Breast epithelium (tissue), 4 donors: ENCODE data around the gene KREMEN1. TPM values are rescaled to one million over a fixed set of nuclear protein-coding genes. Genes with fewer than 3 reads are reported as not detected.

ENCODE experiments used
- DNase-seq, 2 donors: peaks; one replicate each; pipeline ENCODE4 v3.0.0-alpha.2; 2019; ENCODE audit warnings: low spot score in 2 of 2
- H3K27ac ChIP-seq, 2 donors: fragments of 200-600 bp; sonication (generic) in 1 of 2; one replicate each; pipeline ENCODE4 v1.5.1; 2016 to 2019; ENCODE audit warnings: mild to moderate bottlenecking in 1 of 2
- H3K27me3 ChIP-seq, 2 donors: fragments of 200-600 bp; sonication (generic) in 1 of 2; one replicate each; pipeline versions ENCODE4 v1.5.1 to v1.6.0; 2017 to 2019; ENCODE audit warnings: control low read depth in 1 of 2, mild to moderate bottlenecking in 1 of 2
- H3K36me3 ChIP-seq: fragments of 200-600 bp; one replicate; pipeline ENCODE4 v1.5.1; 2019
- H3K4me1 ChIP-seq, 2 donors: fragments of 200-600 bp; sonication (generic); one replicate each; pipeline ENCODE4 v1.5.1; 2016 to 2019; ENCODE audit warnings: control low read depth in 1 of 2
- H3K4me3 ChIP-seq, 3 donors: fragments of 200-600 bp; sonication (generic); 1 replicate in 2 of 3; 2 replicates in 1 of 3; pipeline ENCODE4 v1.5.1; 2016 to 2019; ENCODE audit warnings: mild to moderate bottlenecking in 3 of 3, moderate library complexity in 2 of 3
- H3K9me3 ChIP-seq, 2 donors: fragments of 200-600 bp; sonication (generic) in 1 of 2; one replicate each; pipeline ENCODE4 v1.5.1; 2016 to 2019; ENCODE audit warnings: control low read depth in 1 of 2
- CTCF ChIP-seq, 3 donors: fragments of 450-650 bp; IDR thresholded peaks; one replicate each; pipeline ENCODE4 v1.5.1; 2016 to 2017; ENCODE audit warnings: antibody characterized with exemption in 3 of 3, mild to moderate bottlenecking in 3 of 3, moderate library complexity in 3 of 3
- POLR2A ChIP-seq: fragments of 450-650 bp; IDR thresholded peaks from one replicate; pipeline ENCODE4 v1.6.1; 2016; ENCODE audit warnings: antibody characterized with exemption, mild to moderate bottlenecking, moderate library complexity
- POLR2AphosphoS5 ChIP-seq, 3 donors: sonication (generic); formaldehyde crosslinking; IDR thresholded peaks; one replicate each; pipeline ENCODE4 v1.6.1; 2017; ENCODE audit warnings: antibody characterized with exemption in 3 of 3
- intact Hi-C: fragments of 100-400 bp; cut with DNase I; formaldehyde crosslinking; loops from one replicate; pipeline ENCODE4 v1.15.1; 2023; ENCODE audit warnings: low total_unique reads
- total RNA-seq, 3 donors: library from RNA; depleted of rRNA; stranded (reverse); fragments of >200 nt; gene quantifications; one replicate each; pipeline ENCODE4 v1.1.0, GENCODE V29; 2016

Gene KREMEN1
- total RNA-seq, 3 donors from 2014 or later = 9.5 to 13.6 (median 13.5) TPM

- Histone ChIP-seq H3K27ac (no peak overlapping the region), H3K4me1 (no peaks in the 10 kb centered on the region), H3K36me3 (no peaks in the 10 kb centered on the region), H3K27me3 (no peaks in the 10 kb centered on the region), H3K9me3 (no peaks in the 10 kb centered on the region), H3K4me3 (no peak overlapping the region)
- no peak for DNase-seq
- no peak for TF ChIP-seq POLR2AphosphoS5 (IDR thresholded peaks at IDR 0.05)
- no peak for TF ChIP-seq CTCF (IDR thresholded peaks at IDR 0.05)
- TF ChIP-seq POLR2A = no peak
- intact Hi-C loops = no loop called here
Observed at GRCh38 chr22:29065468-29066190, 7.2 kb upstream of the KREMEN1 start.

GRCh38 chr22:29069463-29069862 is 3.4 kb upstream of the KREMEN1 start:
- H3K27me3 ChIP-seq = no peaks in the 10 kb centered on the region

GRCh38 chr22:29070490-29070889 is 2.3 kb upstream of the KREMEN1 start:
- no peak for DNase-seq
- no peak for TF ChIP-seq POLR2A
- no peak for TF ChIP-seq POLR2AphosphoS5 (IDR thresholded peaks at IDR 0.05)
- TF ChIP-seq CTCF (IDR thresholded peaks at IDR 0.05) = no peak
- Histone ChIP-seq H3K9me3 (no peaks in the 10 kb centered on the region), H3K4me3 (no peak overlapping the region), H3K4me1 (peaks cover 6 to 7% of the 10 kb centered on the region in 2 donors), H3K27ac (no peak overlapping the region), H3K27me3 (no peaks in the 10 kb centered on the region), H3K36me3 (no peaks in the 10 kb centered on the region)
- intact Hi-C loops = no loop called here

More at GRCh38 chr22:29069463-29069862, 3.4 kb upstream of the KREMEN1 start:
- H3K4me1 ChIP-seq = peaks cover 6 to 7% of the 10 kb centered on the region in 2 donors
- H3K36me3 ChIP-seq = no peaks in the 10 kb centered on the region
- H3K9me3 ChIP-seq = no peaks in the 10 kb centered on the region
- H3K4me3 ChIP-seq = no peak overlapping the region
- TF ChIP-seq POLR2A (no peak), CTCF (IDR thresholded peaks at IDR 0.05) (no peak), POLR2AphosphoS5 (IDR thresholded peaks at IDR 0.05) (no peak)
- no peak overlapping the region for H3K27ac ChIP-seq
- no peak for DNase-seq
- intact Hi-C loops = no loop called here

- Histone ChIP-seq H3K27me3 (no peaks in the 10 kb centered on the region), H3K36me3 (no peaks in the 10 kb centered on the region), H3K4me3 (peak overlapping the region; percentile 86 to 98 (median 88)), H3K27ac (peak overlapping the region; percentile 52), H3K9me3 (no peaks in the 10 kb centered on the region), H3K4me1 (peaks cover 6 to 7% of the 10 kb centered on the region in 2 donors)
- DNase-seq = peak; percentile 48 to 59
- no peak for TF ChIP-seq CTCF (IDR thresholded peaks at IDR 0.05)
- no peak for TF ChIP-seq POLR2AphosphoS5 (IDR thresholded peaks at IDR 0.05)
- TF ChIP-seq POLR2A = no peak
- intact Hi-C loops = no loop called here
Observed at GRCh38 chr22:29071261-29072045, 1.4 kb upstream of the KREMEN1 start.
